Adrenal gland (tissue), 12 donors: ENCODE measurements around the gene LIMA1. TPM values are rescaled to one million over a fixed set of nuclear protein-coding genes. Genes with fewer than 3 reads are reported as not detected.

Experiments used
- DNase-seq, 7 donors: peaks; one replicate each; pipeline ENCODE4 v3.0.0-alpha.2; 2019 to 2020
- H3K27ac ChIP-seq, 5 donors: fragments of 200-600 bp; sonication (generic) in 4 of 5; 1 replicate in 3 of 5; 2 replicates in 2 of 5; pipeline versions ENCODE4 v1.5.1 to v1.8.0; 2016 to 2020; ENCODE audit warnings: mild to moderate bottlenecking in 1 of 5
- H3K27me3 ChIP-seq: fragments of 200-600 bp; 2 replicates; pipeline ENCODE4 v1.8.0; 2021
- H3K36me3 ChIP-seq, 2 donors: fragments of 200-600 bp; replicated peaks in 1 of 2; 1 replicate in 1 of 2; 2 replicates in 1 of 2; pipeline versions ENCODE4 v1.5.1 to v1.8.0; 2018 to 2022
- H3K4me1 ChIP-seq, 2 donors: fragments of 200-600 bp; replicated peaks in 1 of 2; 1 replicate in 1 of 2; 2 replicates in 1 of 2; pipeline versions ENCODE4 v1.5.1 to v1.8.0; 2018 to 2021
- H3K4me3 ChIP-seq, 4 donors: fragments of 200-600 bp; sonication (generic) in 3 of 4; one replicate each; pipeline ENCODE4 v1.5.1; 2016 to 2018
- H3K9me3 ChIP-seq, 3 donors: fragments of 200-600 bp; sonication (generic) in 1 of 3; replicated peaks in 1 of 3; 1 replicate in 2 of 3; 2 replicates in 1 of 3; pipeline versions ENCODE4 v1.5.1 to v1.8.0; 2016 to 2021
- CTCF ChIP-seq, 6 experiments: fragments of 450-650 bp in 4 of 6; fragments of 200-600 bp in 2 of 6; sonication (generic) in 1 of 6; IDR thresholded peaks; 1 replicate in 5 of 6; 2 replicates in 1 of 6; pipeline versions ENCODE4 v1.5.1 to v1.8.0; 2016 to 2021; ENCODE audit warnings: antibody characterized with exemption in 6 of 6, mild to moderate bottlenecking in 2 of 6, moderate library complexity in 1 of 6
- POLR2A ChIP-seq, 2 donors: fragments of 450-650 bp; IDR thresholded peaks; one replicate each; pipeline ENCODE4 v1.6.1; 2017; ENCODE audit warnings: antibody characterized with exemption in 2 of 2, mild to moderate bottlenecking in 2 of 2, moderate library complexity in 1 of 2
- WGBS, 4 donors: extraction: QIAGEN DNeasy Blood & Tissue Kit in 2 of 4; methylation state at CpG; one replicate each; pipeline versions ENCODE4 v1.1.5 to v1.1.7; 2013 to 2017; 5-methylcytosine and 5-hydroxymethylcytosine counted together
- intact Hi-C, 2 donors: fragments of 100-400 bp; cut with DNase I; formaldehyde crosslinking; loops; one replicate each; pipeline versions ENCODE4 v1.14.1 to v1.15.0; 2022 to 2023
- polyA plus RNA-seq, 3 donors: library from polyadenylated mRNA; stranded (reverse); fragments of 200-250 nt in 2 of 3; fragments of 350-450 nt in 1 of 3; fragmentation: Illumina TruSeq in 1 of 3; extraction: RNeasy Lipid Tissue Mini Kit (QIAGEN cat#74804) in 1 of 3; gene quantifications; one replicate each; pipeline ENCODE4 v1.2.3, GENCODE V29; 2013 to 2014
- total RNA-seq, 9 donors: library from RNA; depleted of rRNA in 4 of 9; stranded (reverse); fragments of >200 nt in 4 of 9; fragments of 120-200 nt in 1 of 9; fragmentation: NEBNext Ultra II Directional in 1 of 9; extraction: Animal tissue kit (Norgen Biotek cat#: 25700) in 1 of 9; gene quantifications; one replicate each; pipeline versions ENCODE4 v1.1.0 to v1.2.4, GENCODE V29; 2013 to 2023
- donor health status: healthy with polysubstance abuse.
- donor health status: Bipolar disorder and iron deficiency.
- donor health status: DM: yes; HTN: yes; CAD: no.
- donor health status: DM: no; HTN: no; CAD: no.
- donor health status: DM: no; HTN: no; CAD: no.
- donor health status: DM: yes; HTN: yes; CAD: no.

The LIMA1 gene
- total and polyA plus RNA-seq, 12 donors = 44.3 to 134 (median 83.6) TPM

- TF ChIP-seq POLR2A (IDR thresholded peaks at IDR 0.05) (no peak), CTCF (IDR thresholded peaks at IDR 0.05) (no peak)
- H3K4me1 ChIP-seq = peaks cover 10 to 28% of the 10 kb centered on the region in 2 donors
- H3K27ac ChIP-seq = peak overlapping the region in 2 of 5 donors; percentile 10 to 11
- H3K27me3 ChIP-seq = no peaks in the 10 kb centered on the region
- no peak overlapping the region for H3K4me3 ChIP-seq
- H3K36me3 ChIP-seq = peaks cover 0 to 5% of the 10 kb centered on the region in 2 donors
- intact Hi-C loops = no loop called here
- 92 to 97% (median 93%) methylated on average over 2 of the region's 2 CpGs for WGBS, 4 donors
- DNase-seq = no peak
- H3K9me3 ChIP-seq = no peaks in the 10 kb centered on the region
These were observed 69.9 kb downstream of the LIMA1 start for GRCh38 chr12:50213439-50213838.

- peak overlapping the region in 4 of 5 donors; percentile 28 to 48 (median 40) for H3K27ac ChIP-seq
- WGBS, 4 donors = 15 to 21% (median 18%) methylated on average over 2 of the region's 2 CpGs
- no peaks in the 10 kb centered on the region for H3K27me3 ChIP-seq
- no peak overlapping the region for H3K4me3 ChIP-seq
- peaks cover 10 to 23% of the 10 kb centered on the region in 2 donors for H3K4me1 ChIP-seq
- intact Hi-C loops = no loop called here
- TF ChIP-seq POLR2A (IDR thresholded peaks at IDR 0.05) = no peak
- no peak for TF ChIP-seq CTCF (IDR thresholded peaks at IDR 0.05)
- H3K9me3 ChIP-seq = no peaks in the 10 kb centered on the region
- DNase-seq = no peak
- H3K36me3 ChIP-seq = peaks cover 0 to 9% of the 10 kb centered on the region in 2 donors
These were observed 71.3 kb downstream of the LIMA1 start for GRCh38 chr12:50212071-50212467.

- Histone ChIP-seq H3K9me3 (no peaks in the 10 kb centered on the region), H3K4me1 (peaks cover 10 to 22% of the 10 kb centered on the region in 2 donors), H3K27ac (peak overlapping the region in 4 of 5 donors; percentile 28 to 48 (median 40)), H3K36me3 (peaks cover 0 to 9% of the 10 kb centered on the region in 2 donors), H3K27me3 (no peaks in the 10 kb centered on the region), H3K4me3 (no peak overlapping the region)
- TF ChIP-seq POLR2A (IDR thresholded peaks at IDR 0.05) (no peak), CTCF (IDR thresholded peaks at IDR 0.05) (peak in 1 of 6 experiments; percentile 21)
- peak in 1 of 7 donors; percentile 13 for DNase-seq
- WGBS, 4 donors = 49 to 59% (median 52%) methylated on average over 6 of the region's 6 CpGs
- intact Hi-C loops = no loop called here
These were observed 71.8 kb downstream of the LIMA1 start for GRCh38 chr12:50211392-50212070.

GRCh38 chr12:50207424-50207823 is 75.9 kb downstream of the LIMA1 start:
- peaks cover 0 to 47% of the 10 kb centered on the region in 2 donors for H3K36me3 ChIP-seq
- 100% methylated on average over 2 of the region's 2 CpGs for WGBS, 4 donors
- intact Hi-C loops = no loop called here
- no peak overlapping the region for H3K27ac ChIP-seq
- TF ChIP-seq POLR2A (IDR thresholded peaks at IDR 0.05) = no peak
- TF ChIP-seq CTCF (IDR thresholded peaks at IDR 0.05) = no peak
- H3K9me3 ChIP-seq = no peaks in the 10 kb centered on the region
- no peak for DNase-seq
- H3K4me1 ChIP-seq = peaks cover 6 to 7% of the 10 kb centered on the region in 2 donors
- H3K4me3 ChIP-seq = no peak overlapping the region
- no peaks in the 10 kb centered on the region for H3K27me3 ChIP-seq
